Keratinocyte (primary cell): ENCODE data around the gene CNP. TPM values are rescaled to one million over a fixed set of nuclear protein-coding genes. Genes with fewer than 3 reads are reported as not detected.

ENCODE experiments used
- DNase-seq: peaks from one replicate; pipeline ENCODE4 v3.0.0-alpha.2; 2011; ENCODE audit warnings: low read depth, missing footprints, low spot score
- FAIRE-seq: peaks from 2 replicates; lab custom pipeline; 2011; peaks lifted over from hg19 to GRCh38; lab: Jason Lieb, UNC
- H2AFZ ChIP-seq: 2 replicates; pipeline ENCODE4 v1.6.0; 2012; ENCODE audit warnings: low read length, control low read depth, inconsistent platforms; ENCODE audit not compliant: control insufficient read depth
- H3K27ac ChIP-seq: 2 replicates; pipeline ENCODE4 v1.5.1; 2011; ENCODE audit warnings: low read length; ENCODE audit not compliant: control insufficient read depth, insufficient read depth
- H3K27me3 ChIP-seq: 3 replicates; pipeline ENCODE4 v1.6.0; 2011; ENCODE audit warnings: low read length; ENCODE audit not compliant: control insufficient read depth, insufficient read depth; ENCODE audit errors: extremely low read depth
- H3K36me3 ChIP-seq, 2 experiments: 2 replicates in 1 of 2; 3 replicates in 1 of 2; pipeline ENCODE4 v1.5.1; 2011; ENCODE audit warnings: low read length in 2 of 2, mild to moderate bottlenecking in 1 of 2; ENCODE audit not compliant: control insufficient read depth in 2 of 2, insufficient read depth in 2 of 2; ENCODE audit errors: extremely low read depth in 1 of 2
- H3K4me1 ChIP-seq: 3 replicates; pipeline ENCODE4 v1.5.1; 2011; ENCODE audit warnings: low read length; ENCODE audit not compliant: control insufficient read depth, insufficient read depth; ENCODE audit errors: extremely low read depth
- H3K4me2 ChIP-seq: 3 replicates; pipeline ENCODE4 v1.6.0; 2011; ENCODE audit warnings: low read depth, low read length; ENCODE audit not compliant: control insufficient read depth, insufficient read depth; ENCODE audit errors: extremely low read depth
- H3K4me3 ChIP-seq, 3 experiments: fragments of 200-600 bp in 1 of 3; sonication (generic) in 1 of 3; 2 replicates in 2 of 3; 3 replicates in 1 of 3; pipeline ENCODE4 v1.5.1; 2011 to 2016; ENCODE audit warnings: low read length in 3 of 3, mild to moderate bottlenecking in 3 of 3, control low read depth in 2 of 3, inconsistent platforms in 1 of 3, low read depth in 1 of 3, mixed read lengths in 1 of 3, mixed run types in 1 of 3, moderate library complexity in 1 of 3; ENCODE audit not compliant: control insufficient read depth in 2 of 3, insufficient read depth in 2 of 3; ENCODE audit errors: extremely low read depth in 1 of 3
- H3K79me2 ChIP-seq: 2 replicates; pipeline ENCODE4 v1.6.0; 2012; ENCODE audit warnings: low read length; ENCODE audit not compliant: control insufficient read depth, insufficient read depth
- H3K9ac ChIP-seq: 3 replicates; pipeline ENCODE4 v1.6.0; 2011; ENCODE audit warnings: low read length; ENCODE audit not compliant: control insufficient read depth, insufficient read depth; ENCODE audit errors: extremely low read depth
- H3K9me1 ChIP-seq: 3 replicates; pipeline ENCODE4 v1.6.0; 2011; ENCODE audit warnings: low read length; ENCODE audit not compliant: control insufficient read depth, insufficient read depth; ENCODE audit errors: extremely low read depth
- H3K9me3 ChIP-seq: 2 replicates; pipeline ENCODE4 v1.5.1; 2012; ENCODE audit warnings: low read depth, low read length; ENCODE audit not compliant: control insufficient read depth
- H4K20me1 ChIP-seq: 3 replicates; pipeline ENCODE4 v1.6.0; 2011; ENCODE audit warnings: low read length; ENCODE audit not compliant: control insufficient read depth, insufficient read depth; ENCODE audit errors: extremely low read depth
- EZH2 ChIP-seq: IDR thresholded peaks from one replicate; pipeline ENCODE4 v1.6.1; 2012; ENCODE audit warnings: inconsistent platforms, mild to moderate bottlenecking, low read length, moderate library complexity
- dilution Hi-C: fragments of 300-500 bp; cut with MboI; formaldehyde crosslinking; loops from one replicate; pipeline ENCODE4 v1.7.0; 2020; ENCODE audit warnings: low sequenced_read_pairs; ENCODE audit not compliant: extremely low pct_ligation_motif_present
- polyA minus RNA-seq, 3 experiments: library from RNA; depleted of rRNA, polyadenylated mRNA; stranded (reverse); fragments of >200 nt; gene quantifications; 1 replicate in 1 of 3; 2 replicates in 1 of 3; 3 replicates in 1 of 3; pipeline ENCODE4 v1.2.3, GENCODE V29; 2011
- polyA plus RNA-seq, 5 experiments: library from polyadenylated mRNA; depleted of rRNA in 3 of 5; stranded (reverse) in 3 of 5; stranded (forward) in 1 of 5; unstranded in 1 of 5; fragments of >200 nt; gene quantifications; 1 replicate in 1 of 5; 2 replicates in 3 of 5; 3 replicates in 1 of 5; pipeline versions ENCODE4 v1.2.1 to v1.2.3, GENCODE V29; 2011 to 2012; ENCODE audit warnings: missing spikeins in 2 of 5, low read depth in 1 of 5, low replicate concordance in 1 of 5
- TF ChIP-seq, protein P1 (sequence below), 3 experiments: IDR thresholded peaks in 1 of 3; conservative IDR thresholded peaks in 1 of 3; optimal IDR thresholded peaks in 1 of 3; 2 replicates in 2 of 3; 3 replicates in 1 of 3; pipeline versions ENCODE3 to v1.5.1; 2011; ENCODE audit warnings: low read length in 3 of 3, mild to moderate bottlenecking in 3 of 3, moderate library complexity in 2 of 3, control low read depth in 1 of 3, inconsistent platforms in 1 of 3; ENCODE audit not compliant: insufficient read depth in 2 of 3; ENCODE audit errors: extremely low read depth in 1 of 3

CNP gene
- polyA plus RNA-seq (32.4 to 37.8 TPM (median 37.2 TPM) in 3 replicates), polyA minus RNA-seq (76.8 to 188 TPM (median 114 TPM) in 3 replicates)
- 20.2 TPM for polyA plus RNA-seq (2011; ENCODE audit: low read depth)
- polyA plus RNA-seq (2011; cell fraction: cytosol; rRNA removed): 21.6 and 35.4 TPM in 2 replicates
- polyA plus RNA-seq (2011; cell fraction: nucleus; rRNA removed): 24.5 and 34.5 TPM in 2 replicates
- polyA plus RNA-seq (2012; ENCODE audit: low replicate concordance): 18.9 and 48.6 TPM in 2 replicates
- polyA minus RNA-seq (2011; cell fraction: cytosol; rRNA and poly(A)+ RNA removed): 68.3 TPM
- polyA minus RNA-seq (2011; cell fraction: nucleus; rRNA and poly(A)+ RNA removed): 22.4 and 60.7 TPM in 2 replicates

GRCh38 chr17:41966463-41967140 is at the start of gene CNP:
Gene CNP (plus strand): TSS chr17:41966795. CDS start chr17:41966885, 90 bp downstream.
- dilution Hi-C loops: no loop called here
- Histone ChIP-seq H3K36me3 (peaks cover 10 to 12% of the 10 kb centered on the region in 2 experiments), H4K20me1 (no peaks in the 10 kb centered on the region), H3K27me3 (peaks cover 5% of the 10 kb centered on the region), H3K27ac (peak within 1 kb of the TSS; percentile 74), H3K9me1 (no peaks in the 10 kb centered on the region), H3K9ac (peak within 1 kb of the TSS; percentile 89), H3K79me2 (peaks cover 29% of the 10 kb centered on the region), H3K4me2 (peak within 1 kb of the TSS; percentile 99), H2AFZ (peak within 1 kb of the TSS; percentile 58), H3K4me1 (peaks cover 15% of the 10 kb centered on the region), H3K4me3 (peak within 1 kb of the TSS; percentile 79 to 96 (median 91)), H3K9me3 (no peaks in the 10 kb centered on the region)
- TF ChIP-seq, protein P1, sequence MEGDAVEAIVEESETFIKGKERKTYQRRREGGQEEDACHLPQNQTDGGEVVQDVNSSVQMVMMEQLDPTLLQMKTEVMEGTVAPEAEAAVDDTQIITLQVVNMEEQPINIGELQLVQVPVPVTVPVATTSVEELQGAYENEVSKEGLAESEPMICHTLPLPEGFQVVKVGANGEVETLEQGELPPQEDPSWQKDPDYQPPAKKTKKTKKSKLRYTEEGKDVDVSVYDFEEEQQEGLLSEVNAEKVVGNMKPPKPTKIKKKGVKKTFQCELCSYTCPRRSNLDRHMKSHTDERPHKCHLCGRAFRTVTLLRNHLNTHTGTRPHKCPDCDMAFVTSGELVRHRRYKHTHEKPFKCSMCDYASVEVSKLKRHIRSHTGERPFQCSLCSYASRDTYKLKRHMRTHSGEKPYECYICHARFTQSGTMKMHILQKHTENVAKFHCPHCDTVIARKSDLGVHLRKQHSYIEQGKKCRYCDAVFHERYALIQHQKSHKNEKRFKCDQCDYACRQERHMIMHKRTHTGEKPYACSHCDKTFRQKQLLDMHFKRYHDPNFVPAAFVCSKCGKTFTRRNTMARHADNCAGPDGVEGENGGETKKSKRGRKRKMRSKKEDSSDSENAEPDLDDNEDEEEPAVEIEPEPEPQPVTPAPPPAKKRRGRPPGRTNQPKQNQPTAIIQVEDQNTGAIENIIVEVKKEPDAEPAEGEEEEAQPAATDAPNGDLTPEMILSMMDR (optimal IDR thresholded peaks at IDR 0.05 in 1 of 3, IDR thresholded peaks at IDR 0.05 in 1 of 3, conservative IDR thresholded peaks at IDR 0.05 in 1 of 3; ENCODE audit: extremely low read depth in 1 of 3, insufficient read depth in 2 of 3, low read length in 3 of 3): no peak
- TF ChIP-seq EZH2: no peak
- no peak for FAIRE-seq
- peak; percentile 30 for DNase-seq

- Histone ChIP-seq H3K4me2 (peak overlapping the region; percentile 93), H3K27ac (peak overlapping the region; percentile 79), H3K27me3 (no peaks in the 10 kb centered on the region), H4K20me1 (peaks cover 55% of the 10 kb centered on the region), H3K4me3 (peak overlapping the region; percentile 82 to 94 (median 87)), H3K79me2 (peaks cover 66% of the 10 kb centered on the region), H3K36me3 (peaks cover 31% of the 10 kb centered on the region in 2 experiments), H3K9me3 (no peaks in the 10 kb centered on the region), H3K9ac (peak overlapping the region; percentile 86), H2AFZ (no peak overlapping the region), H3K4me1 (peaks cover 37% of the 10 kb centered on the region), H3K9me1 (peaks cover 8% of the 10 kb centered on the region)
- no peak for DNase-seq
- FAIRE-seq: no peak
- no peak for TF ChIP-seq EZH2
- TF ChIP-seq, protein P1 (optimal IDR thresholded peaks at IDR 0.05 in 1 of 3, IDR thresholded peaks at IDR 0.05 in 1 of 3, conservative IDR thresholded peaks at IDR 0.05 in 1 of 3; ENCODE audit: extremely low read depth in 1 of 3, insufficient read depth in 2 of 3, low read length in 3 of 3): no peak
- dilution Hi-C loops: no loop called here
These were observed 49.4 kb upstream of the CNP start for GRCh38 chr17:41917192-41917591.
